ENCODE results near the gene BHLHE40.
A peak's percentile ranks its signal among the peaks of the same experiment; 100 is the strongest.
"Not testable (repeated sequence)": the region's sequence is repeated elsewhere in the genome, so short reads cannot be mapped to it uniquely, and the experiment has no call there.

Gene BHLHE40

GRCh38 chr3:4979428-4980228 lies at the start of gene BHLHE40:
Gene BHLHE40 (plus strand): TSS chr3:4979437. CDS start chr3:4979719, 282 bp downstream.
- DNase-seq, result no peak

- no peak for DNase-seq
Observed at GRCh38 chr3:4930501-4930900, 48.7 kb upstream of the BHLHE40 start.

- no peak for DNase-seq
Observed at GRCh38 chr3:4934050-4934449, 45.2 kb upstream of the BHLHE40 start.

GRCh38 chr3:4935347-4935746 lies 43.9 kb upstream of the BHLHE40 start:
- no peak for DNase-seq

GRCh38 chr3:4936982-4937614 lies 42.1 kb upstream of the BHLHE40 start:
- no peak for DNase-seq

- DNase-seq, result no peak
Observed at GRCh38 chr3:4938281-4938982, 40.8 kb upstream of the BHLHE40 start.

GRCh38 chr3:4939276-4939675 lies 40.0 kb upstream of the BHLHE40 start:
- DNase-seq, result no peak

- no peak for DNase-seq
Observed at GRCh38 chr3:4940985-4941384, 38.3 kb upstream of the BHLHE40 start.

- DNase-seq, result no peak
Observed at GRCh38 chr3:4943549-4943948, 35.7 kb upstream of the BHLHE40 start.

GRCh38 chr3:4945324-4945723 lies 33.9 kb upstream of the BHLHE40 start:
- no peak for DNase-seq

- DNase-seq, result no peak
Observed at GRCh38 chr3:4947028-4947427, 32.2 kb upstream of the BHLHE40 start.

- DNase-seq, result no peak
Observed at GRCh38 chr3:4948395-4948794, 30.8 kb upstream of the BHLHE40 start.

GRCh38 chr3:4949004-4949403 lies 30.2 kb upstream of the BHLHE40 start:
- DNase-seq, result no peak

- no peak for DNase-seq
Observed at GRCh38 chr3:4949659-4950058, 29.6 kb upstream of the BHLHE40 start.

- peak; percentile 40 for DNase-seq
Observed at GRCh38 chr3:4950351-4950784, 28.9 kb upstream of the BHLHE40 start.

- no peak for DNase-seq
Observed at GRCh38 chr3:4950948-4951347, 28.3 kb upstream of the BHLHE40 start.

GRCh38 chr3:4953119-4953518 lies 26.1 kb upstream of the BHLHE40 start:
- DNase-seq, result no peak

- DNase-seq, result no peak
Observed at GRCh38 chr3:4954256-4955000, 24.8 kb upstream of the BHLHE40 start.

GRCh38 chr3:4956099-4956498 lies 23.1 kb upstream of the BHLHE40 start:
- no peak for DNase-seq

GRCh38 chr3:4956738-4957137 lies 22.5 kb upstream of the BHLHE40 start:
- no peak for DNase-seq

GRCh38 chr3:4957978-4958377 lies 21.3 kb upstream of the BHLHE40 start:
- DNase-seq, result no peak

GRCh38 chr3:4959180-4959579 lies 20.1 kb upstream of the BHLHE40 start:
- no peak for DNase-seq

- DNase-seq, result not testable (repeated sequence)
Observed at GRCh38 chr3:4961865-4962264, 17.4 kb upstream of the BHLHE40 start.

All from suppressor macrophage treated with lipopolysaccharide for 4 hours (primary cell).